Glomerular visceral epithelial cell (primary cell): ENCODE measurements around the gene WSCD1.

Source experiments
- DNase-seq: peaks from one replicate; pipeline ENCODE4 v3.0.0-alpha.2; 2016; ENCODE audit errors: extremely low spot score

The WSCD1 gene

DNA sequence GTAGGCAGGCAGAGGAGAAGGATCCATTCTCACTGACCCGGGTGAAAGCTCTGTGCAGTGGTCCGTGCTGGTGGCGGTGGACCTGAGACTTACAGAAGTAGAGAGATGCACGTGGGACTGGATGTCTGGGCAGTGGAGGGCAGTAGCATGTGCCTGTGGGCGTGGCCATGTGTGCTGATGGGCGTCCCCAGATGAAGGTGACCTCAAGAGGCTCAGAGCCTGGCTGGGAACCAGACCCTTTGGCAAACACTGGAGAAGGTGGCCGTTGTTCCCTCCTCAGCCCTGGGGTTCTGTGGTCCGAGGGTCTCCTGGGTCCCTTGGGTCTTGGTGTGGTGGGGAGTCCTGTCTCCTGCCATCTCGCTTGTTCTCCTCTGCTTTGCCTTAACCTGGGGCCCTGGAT is 15.6 kb downstream of the WSCD1 start:
- DNase-seq = no peak

DNA sequence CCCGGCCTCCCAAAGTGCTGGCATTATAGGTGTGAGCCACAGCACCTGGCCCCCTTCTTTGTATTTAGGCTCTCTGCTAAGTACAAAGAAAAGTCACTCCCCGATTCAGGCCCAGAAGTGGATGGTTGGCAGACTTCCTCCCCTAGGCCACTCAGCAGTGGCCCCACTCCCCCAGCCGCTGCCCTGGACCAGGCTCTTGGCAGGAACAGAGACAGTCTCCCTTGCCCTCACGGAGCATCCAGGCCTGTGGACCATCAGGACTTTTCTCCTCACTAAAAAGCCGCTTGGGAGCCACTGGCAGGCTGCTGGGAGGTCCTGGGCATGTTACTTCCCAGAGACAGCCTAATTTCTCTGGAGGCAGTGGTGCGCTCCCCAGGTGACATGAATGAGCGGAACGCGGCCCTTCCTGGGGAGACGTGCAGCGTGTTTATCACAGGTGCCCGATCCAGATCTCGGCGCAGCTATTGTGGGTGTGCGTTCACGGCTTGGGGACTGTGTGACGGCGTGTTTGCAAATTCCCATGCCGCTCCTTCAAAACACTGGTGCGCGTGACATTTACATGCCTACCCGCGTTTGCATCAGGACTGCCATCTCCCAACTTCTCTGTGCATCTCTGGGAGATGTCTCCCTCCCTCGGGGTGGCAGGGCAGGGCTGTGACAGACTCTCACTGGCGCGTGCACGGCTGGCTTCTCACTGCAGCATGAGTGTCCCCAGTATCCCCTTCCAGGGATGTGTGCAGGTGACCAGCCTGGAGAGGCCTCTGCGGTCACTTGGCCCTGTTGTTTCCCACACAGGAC is 16.6 kb downstream of the WSCD1 start:
- DNase-seq = no peak

GRCh38 chr17:6088141-6088540 is 18.0 kb downstream of the WSCD1 start:
- no peak for DNase-seq

DNA sequence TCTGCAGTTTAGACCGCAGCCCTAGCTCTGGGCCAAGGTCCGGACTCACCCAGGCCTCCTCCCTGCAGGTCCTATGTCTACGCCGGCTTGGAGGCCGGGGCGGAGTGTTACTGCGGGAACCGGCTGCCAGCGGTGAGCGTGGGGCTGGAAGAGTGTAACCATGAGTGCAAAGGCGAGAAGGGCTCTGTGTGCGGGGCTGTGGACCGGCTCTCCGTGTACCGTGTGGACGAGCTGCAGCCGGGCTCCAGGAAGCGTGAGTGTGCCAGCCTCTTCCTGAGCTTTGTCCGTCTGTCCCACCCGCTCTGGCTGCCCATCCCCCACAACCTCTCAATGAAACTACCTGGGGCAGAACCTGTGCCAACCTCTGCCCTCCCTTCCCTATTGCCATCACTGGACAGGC is 20.1 kb downstream of the WSCD1 start:
- DNase-seq = no peak

- DNase-seq = no peak
Observed at GRCh38 chr17:6092182-6092902, 22.2 kb downstream of the WSCD1 start.

- no peak for DNase-seq
Observed at GRCh38 chr17:6092903-6093468, 22.8 kb downstream of the WSCD1 start.

DNA sequence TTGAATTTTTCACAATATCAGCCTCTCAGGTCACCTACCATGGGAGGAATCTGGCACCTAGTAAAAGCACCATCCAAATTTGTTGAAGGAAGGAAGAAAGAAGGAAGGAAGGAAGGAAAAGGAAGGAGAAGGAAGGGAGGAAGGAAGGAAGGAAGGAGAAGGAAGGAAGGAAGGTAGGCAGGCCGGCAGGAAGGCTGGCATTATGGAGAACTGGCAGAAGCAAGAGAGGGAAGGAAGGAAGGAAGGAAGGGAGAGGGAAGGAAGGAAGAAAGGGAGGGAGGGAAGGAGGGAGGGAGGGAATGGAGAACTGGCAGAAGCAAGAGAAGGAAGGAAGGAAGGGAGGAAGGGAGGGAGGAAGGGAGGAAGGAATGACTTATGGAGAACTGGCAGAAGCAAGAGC is 24.3 kb downstream of the WSCD1 start:
- no peak for DNase-seq

- DNase-seq = no peak
Observed at GRCh38 chr17:6094926-6095325, 24.7 kb downstream of the WSCD1 start.

DNA sequence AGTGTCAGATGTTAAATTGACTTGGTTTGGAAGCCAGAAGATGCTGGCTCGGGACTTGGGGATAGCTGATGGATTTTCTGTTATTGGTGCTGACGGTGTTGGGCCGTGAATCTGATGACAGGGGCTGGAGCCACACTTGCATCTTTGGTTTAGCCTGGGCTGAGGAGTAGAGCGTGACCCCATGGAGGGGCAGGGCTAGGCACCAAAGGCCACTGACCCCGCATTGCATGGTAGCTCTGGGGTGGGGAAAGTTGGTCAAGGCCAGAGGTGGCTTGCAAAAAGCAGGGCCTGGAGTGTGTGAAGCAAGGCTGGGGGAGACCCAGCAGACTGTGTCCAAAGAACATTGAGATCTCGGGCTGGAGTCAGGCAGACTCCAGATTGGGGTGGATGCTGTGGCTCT is 25.3 kb downstream of the WSCD1 start:
- DNase-seq = no peak

DNA sequence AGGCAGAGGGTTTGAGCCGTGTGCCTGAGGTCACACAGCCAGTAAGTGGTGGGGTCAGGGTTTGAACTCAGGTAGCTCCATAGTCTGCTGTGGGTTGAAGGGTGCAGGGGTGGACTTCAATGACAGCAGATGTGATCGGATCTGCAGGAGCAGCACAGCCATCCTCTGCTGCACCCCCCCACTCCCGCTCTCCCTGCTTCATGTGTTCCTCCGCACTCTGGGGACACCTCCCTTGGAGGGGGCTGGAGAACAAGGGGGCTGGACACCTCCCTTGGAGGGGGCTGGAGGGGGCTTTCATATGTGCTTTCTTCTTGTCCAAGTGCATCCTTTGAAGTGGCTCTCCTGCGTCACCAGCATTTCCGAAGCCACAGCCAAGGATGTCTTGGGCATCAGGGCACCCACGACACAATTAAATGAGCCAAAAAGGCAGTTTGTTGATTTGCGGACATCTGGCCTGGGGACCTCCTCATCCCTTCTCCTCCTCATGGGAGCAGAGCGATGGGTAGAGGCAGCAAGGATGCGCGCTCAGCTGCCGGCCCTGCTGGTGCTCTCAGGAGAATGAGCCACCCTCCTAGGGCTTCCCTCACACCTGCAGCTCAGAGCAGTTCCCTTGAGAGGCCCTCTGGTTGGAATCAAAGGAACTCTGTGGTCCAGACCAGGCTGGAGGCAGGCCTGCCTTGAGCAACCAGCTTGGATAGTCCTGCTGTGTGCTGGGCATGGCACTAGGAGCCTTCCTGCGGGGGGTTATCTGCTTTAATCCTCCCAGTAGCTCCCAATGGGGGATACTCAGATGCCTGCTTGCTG is 26.2 kb downstream of the WSCD1 start:
- no peak for DNase-seq

DNA sequence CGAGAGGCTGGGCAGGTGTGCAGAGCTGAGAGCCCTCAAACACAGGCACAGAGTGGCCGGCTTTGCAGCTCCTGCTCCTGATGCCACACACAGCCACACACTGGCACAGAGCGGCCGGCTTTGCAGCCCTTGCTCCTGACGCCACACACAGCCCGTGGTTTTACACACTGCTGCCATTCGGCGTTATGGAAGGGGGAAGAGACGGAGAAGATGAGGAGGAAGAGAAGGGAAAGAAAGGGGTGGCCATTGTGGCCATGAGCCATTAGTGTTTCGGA is 26.8 kb downstream of the WSCD1 start:
- DNase-seq = no peak

DNA sequence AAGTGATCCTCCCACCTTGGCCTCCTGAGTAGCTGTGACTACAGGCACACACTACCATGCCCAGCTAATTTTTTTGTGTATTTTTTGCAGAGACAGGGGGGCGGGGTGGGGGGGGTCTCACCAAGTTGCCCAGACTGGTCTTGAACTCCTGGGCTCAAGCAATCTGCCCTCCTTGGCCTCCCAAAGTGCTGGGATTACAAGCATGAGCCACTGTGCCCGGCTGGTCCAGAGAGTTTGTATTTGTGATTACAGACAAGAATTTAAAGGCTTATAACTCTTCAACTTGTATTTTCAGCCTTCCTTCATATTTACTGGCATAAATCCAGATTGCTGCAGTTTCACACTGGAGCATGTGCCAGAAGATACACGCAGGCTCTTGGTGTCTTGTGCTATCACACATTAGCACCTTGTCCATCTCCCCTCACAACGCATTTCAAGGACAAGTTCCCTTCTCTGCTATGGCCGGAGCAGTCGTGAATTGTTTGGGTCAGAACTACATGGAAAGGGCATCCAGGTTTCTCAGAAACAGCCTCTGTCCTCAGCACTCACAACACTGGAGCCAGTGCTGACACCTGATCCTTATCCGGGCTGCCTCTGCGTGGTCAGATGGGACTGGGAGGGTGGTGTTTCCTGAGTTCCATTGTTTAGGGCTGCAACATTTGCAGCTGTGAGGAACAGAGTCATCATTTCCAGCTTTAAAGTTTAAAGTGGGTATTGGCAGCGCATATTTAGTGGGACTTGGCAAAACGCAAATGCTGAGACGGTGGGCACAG is 28.1 kb downstream of the WSCD1 start:
- no peak for DNase-seq

GRCh38 chr17:6098823-6099180 is 28.6 kb downstream of the WSCD1 start:
- no peak for DNase-seq

DNA sequence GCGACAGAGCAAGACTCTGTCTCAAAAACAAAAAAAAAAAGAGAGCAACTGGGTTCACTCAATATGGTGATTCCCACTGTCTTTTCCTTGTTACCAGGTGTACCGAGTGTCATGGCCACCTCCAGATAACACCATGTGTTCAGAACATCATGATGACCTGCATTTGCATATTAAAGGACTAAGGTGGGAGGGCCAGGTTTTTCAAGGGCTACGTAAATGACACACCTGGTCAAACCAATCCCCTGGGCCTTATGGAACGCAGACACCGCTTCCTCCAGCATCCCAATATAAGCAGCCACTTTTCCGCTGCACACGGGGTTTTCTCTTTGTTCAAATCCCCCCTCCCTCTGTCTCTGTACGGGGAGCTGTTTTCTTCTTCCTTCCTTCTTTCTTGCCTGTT is 29.3 kb downstream of the WSCD1 start:
- no peak for DNase-seq

DNA sequence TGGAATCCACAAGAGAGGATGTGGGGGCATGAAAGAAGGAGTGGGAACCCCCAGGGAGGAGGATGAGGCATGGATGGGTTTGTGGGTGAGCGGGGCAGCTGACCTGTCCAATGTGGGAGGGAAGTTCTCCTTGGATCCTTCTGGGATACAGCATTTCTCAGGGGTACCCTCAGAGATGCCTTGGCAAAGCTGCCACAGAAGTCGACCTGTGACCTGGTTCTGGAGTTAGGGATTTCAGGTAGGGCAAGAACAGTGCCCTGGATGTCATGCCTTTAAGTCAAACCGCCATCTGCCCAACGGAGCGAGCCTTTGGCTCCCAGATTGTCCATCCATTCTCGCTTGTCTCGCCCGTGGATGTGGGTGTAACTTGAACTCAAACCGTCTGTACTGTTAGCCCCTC is 30.0 kb downstream of the WSCD1 start:
- DNase-seq = no peak

DNA sequence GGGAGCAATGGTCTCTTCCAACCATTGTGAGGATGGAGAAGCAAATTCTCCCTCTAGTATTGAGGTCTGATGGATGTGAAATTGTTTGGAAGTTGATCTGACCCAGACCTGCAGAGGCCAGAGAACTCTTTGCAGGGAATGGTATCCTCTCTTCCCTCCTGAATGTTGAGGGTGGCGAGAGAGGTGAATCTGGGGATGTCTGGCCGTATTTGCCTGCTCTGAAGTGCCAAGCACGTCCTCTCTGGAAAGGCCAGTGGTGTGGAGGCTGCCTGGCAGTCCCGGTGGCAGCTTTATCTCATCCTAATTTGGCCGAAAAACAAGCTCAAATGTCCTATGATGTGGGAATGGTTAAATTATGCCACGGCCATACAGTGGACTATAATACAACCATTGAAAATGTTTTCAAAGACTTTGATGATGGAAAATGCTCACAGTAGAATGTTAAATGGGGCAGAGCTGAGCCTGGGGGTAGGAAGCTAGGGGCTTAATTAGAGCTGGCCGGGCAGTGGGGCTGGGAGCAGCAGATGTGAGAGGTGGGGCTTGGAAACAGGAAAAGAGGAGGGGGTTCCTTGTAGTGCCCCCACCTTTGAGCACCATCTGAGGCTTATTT is 30.8 kb downstream of the WSCD1 start:
- DNase-seq = no peak

DNA sequence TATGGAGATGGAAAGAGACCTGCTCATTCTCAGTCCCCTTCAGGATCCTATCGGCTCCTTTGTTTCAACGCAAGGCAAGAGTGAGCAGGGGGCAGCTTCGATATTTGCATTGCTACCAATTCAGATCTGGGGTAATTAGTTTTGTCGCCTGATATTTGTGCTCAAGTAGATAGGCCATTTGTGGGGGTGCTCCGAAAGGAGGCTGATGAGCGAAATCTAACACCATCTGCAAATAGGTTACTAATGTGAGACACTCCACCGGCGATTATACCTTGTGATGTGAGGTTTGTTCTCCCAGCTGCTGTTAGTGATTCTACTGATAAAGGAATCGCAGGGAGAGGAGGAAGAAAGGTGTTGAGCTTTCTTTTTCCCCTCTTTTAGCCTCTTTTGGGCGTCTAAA is 31.5 kb downstream of the WSCD1 start:
- no peak for DNase-seq

- no peak for DNase-seq
Observed at GRCh38 chr17:6102615-6103014, 32.4 kb downstream of the WSCD1 start.

- DNase-seq = no peak
Observed at GRCh38 chr17:6104956-6105648, 34.9 kb downstream of the WSCD1 start.

DNA sequence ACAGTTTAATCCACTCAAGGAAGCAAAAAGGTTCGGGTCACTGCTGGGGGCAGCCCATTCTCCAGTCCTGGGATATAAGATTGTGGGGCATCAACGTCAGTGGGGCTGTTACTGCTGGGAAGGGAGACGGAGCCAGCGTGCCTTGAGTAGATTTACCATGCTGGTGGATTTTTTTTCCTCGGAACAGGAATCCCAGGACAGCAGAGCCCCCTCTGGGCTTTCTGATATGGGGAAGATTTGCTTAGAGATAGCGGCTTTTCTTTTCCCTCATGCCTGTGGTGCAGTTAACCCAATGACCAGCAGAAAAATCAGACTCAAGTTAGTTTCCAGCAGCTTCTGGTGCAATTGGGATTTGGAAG is 35.4 kb downstream of the WSCD1 start:
- DNase-seq = no peak

GRCh38 chr17:6106212-6106611 is 36.0 kb downstream of the WSCD1 start:
- no peak for DNase-seq
